Activated naive CD4-positive, alpha-beta T cell treated with anti-CD3 and anti-CD28 coated beads, Interleukin-2, amount 10 ng/mL, durations not matched to agents 5 hours and 36 hours (primary cell): ENCODE measurements around the gene KLHL34. TPM values are rescaled to one million over a fixed set of nuclear protein-coding genes. Genes with fewer than 3 reads are reported as not detected.

Source experiments
- total RNA-seq, 2 experiments: library from RNA; stranded (reverse); gene quantifications; one replicate each; pipeline ENCODE4 v1.2.3, GENCODE V29; 2021

The KLHL34 gene
- 1 to 10 TPM; 1.3 to 1.4 TPM for total RNA-seq

GRCh38 chrX:21658152-21658737, at the start of gene KLHL34:
KLHL34 (minus strand) TSS chrX:21658330; CDS start chrX:21657788, 542 bp downstream.

Other genes with a start within 250 kb of the KLHL34 start
- gene SMPX, start 99.8 kb upstream of the KLHL34 start, total RNA-seq, result not detected
- gene MBTPS2, start 181.3 kb upstream of the KLHL34 start, total RNA-seq, result 1 to 10 TPM; 8.3 to 8.7 TPM
- 1 to 10 TPM; 1.4 to 1.8 TPM for gene YY2, start 197.7 kb upstream of the KLHL34 start, total RNA-seq